Ureter (tissue), 1 donor: ENCODE data around the gene MEST. TPM values are rescaled to one million over a fixed set of nuclear protein-coding genes. Genes with fewer than 3 reads are reported as not detected.
"Not testable (repeated sequence)": the region's sequence is repeated elsewhere in the genome, so short reads cannot be mapped to it uniquely, and the experiment has no call there.

Experiments
- DNase-seq: peaks from one replicate; pipeline ENCODE4 v3.0.0-alpha.2; 2020; ENCODE audit warnings: low spot score
- total RNA-seq: library from RNA; stranded (reverse); gene quantifications from one replicate; pipeline ENCODE4 v1.2.4, GENCODE V29; 2023
- donor health status: DM: yes; HTN: yes; CAD: no.

MEST gene
- total RNA-seq, 1 donor from 2014 or later = 28.9 TPM

- not testable (repeated sequence) for DNase-seq
These were observed 31.7 kb downstream of the MEST start for GRCh38 chr7:130523519-130524125.

- no peak for DNase-seq
These were observed 32.7 kb downstream of the MEST start for GRCh38 chr7:130524628-130525027.

DNA sequence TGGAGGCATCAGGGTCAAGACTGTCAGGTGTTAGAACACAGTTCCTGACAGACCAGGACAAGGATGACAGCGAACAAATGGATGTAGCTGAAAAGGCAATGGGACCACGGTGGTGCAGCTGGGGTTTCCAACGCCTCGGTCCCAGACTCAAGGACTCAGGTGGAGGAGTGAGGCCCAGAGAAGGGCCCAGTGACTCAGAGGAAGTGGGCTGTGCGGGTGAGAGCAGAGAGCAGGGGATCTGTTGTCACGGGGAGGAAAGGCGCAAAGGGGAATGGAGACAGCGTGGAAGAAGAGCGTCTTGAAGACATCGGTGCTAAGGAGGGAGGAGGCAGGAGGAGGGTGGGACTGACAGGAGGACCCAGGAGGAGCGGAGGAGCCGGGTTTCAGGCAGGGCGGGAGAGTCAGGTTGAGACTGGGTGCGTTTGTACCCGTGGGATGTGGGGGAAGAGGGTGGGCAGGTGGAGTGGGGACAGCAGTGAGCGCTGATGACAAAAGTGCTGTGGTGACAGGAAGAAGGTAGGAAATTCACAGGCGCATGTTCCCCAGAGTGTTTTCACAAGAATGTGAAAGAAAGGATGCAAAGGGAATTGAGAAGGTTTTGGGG, 36.0 kb downstream of the MEST start:
- not testable (repeated sequence) for DNase-seq

DNA sequence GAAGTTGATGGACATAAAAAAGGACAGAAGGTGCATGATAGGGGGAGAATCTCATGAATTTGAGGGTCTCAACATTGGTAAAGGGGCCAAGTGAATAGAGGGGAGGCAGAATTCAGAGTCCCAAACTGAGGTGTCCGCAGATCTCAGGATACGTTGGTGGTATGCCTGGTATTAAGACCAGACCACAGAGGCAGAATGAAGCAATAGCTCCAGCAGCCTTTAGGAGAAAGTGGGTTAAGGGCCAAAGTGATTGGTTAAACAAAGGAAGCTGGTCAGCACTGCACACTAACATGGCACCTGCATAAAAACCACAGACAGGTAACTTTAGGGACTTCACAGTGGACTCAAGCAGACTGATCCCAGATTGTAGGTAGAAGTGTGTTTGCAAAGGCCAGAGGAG, 37.5 kb downstream of the MEST start:
- DNase-seq = no peak

DNA sequence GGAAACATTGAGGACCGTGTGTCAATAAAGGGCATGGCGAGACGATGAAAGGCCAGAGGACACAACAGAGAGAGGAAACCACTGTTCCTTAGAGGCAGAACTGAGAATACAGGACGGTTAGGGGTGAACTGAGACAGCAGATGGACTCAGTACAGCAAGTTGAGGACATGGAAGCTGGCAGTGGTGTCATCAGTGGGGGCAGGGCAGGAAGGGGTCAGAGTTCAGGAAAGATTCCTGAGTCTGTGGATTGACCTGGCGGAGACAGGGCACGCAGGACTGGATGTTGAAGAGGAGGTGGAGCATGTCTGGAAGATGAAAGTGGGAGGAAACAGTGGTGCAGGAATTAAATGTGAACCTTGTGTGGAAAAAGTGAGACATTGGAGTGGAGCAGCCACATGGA, 46.0 kb downstream of the MEST start:
- DNase-seq = not testable (repeated sequence)

DNA sequence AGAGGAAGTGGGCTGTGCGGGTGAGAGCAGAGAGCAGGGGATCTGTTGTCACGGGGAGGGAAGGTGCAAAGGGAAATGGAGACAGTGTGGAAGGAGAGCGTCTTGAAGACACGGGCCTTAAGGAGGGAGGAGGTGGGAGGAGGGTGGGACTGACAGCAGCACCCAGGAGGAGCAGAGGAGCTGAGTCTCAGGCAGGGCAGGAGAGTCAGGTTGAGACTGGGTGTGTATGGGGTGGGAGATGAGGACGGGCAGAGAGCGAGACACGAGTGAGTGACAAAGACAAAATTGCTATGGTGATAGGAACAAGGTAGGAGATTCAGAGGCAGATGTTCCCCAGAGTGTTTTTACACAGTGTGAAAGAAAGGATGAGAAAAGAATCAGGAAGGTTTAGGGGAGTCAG, 49.4 kb downstream of the MEST start:
- not testable (repeated sequence) for DNase-seq

GRCh38 chr7:130542297-130542696, 50.4 kb downstream of the MEST start:
- DNase-seq = not testable (repeated sequence)

GRCh38 chr7:130543487-130544010, 51.7 kb downstream of the MEST start:
- DNase-seq = no peak

GRCh38 chr7:130544356-130544755, 52.5 kb downstream of the MEST start:
- no peak for DNase-seq

- no peak for DNase-seq
These were observed 61.6 kb downstream of the MEST start for GRCh38 chr7:130553398-130554029.

GRCh38 chr7:130554481-130554880, 62.6 kb downstream of the MEST start:
- no peak for DNase-seq

Other genes starting within 250 kb of the MEST start
- not detected for gene CPA2, start 225.2 kb upstream of the MEST start, total RNA-seq
- not detected for gene CPA4, start 198.9 kb upstream of the MEST start, total RNA-seq
- gene CPA5, start 147.3 kb upstream of the MEST start, total RNA-seq = 0.57 TPM
- not detected for gene CPA1, start 111.6 kb upstream of the MEST start, total RNA-seq
- gene CEP41, start 51.1 kb upstream of the MEST start, total RNA-seq = 16.4 TPM
- 46.1 TPM for gene COPG2, start 176.7 kb downstream of the MEST start, total RNA-seq
- gene TSGA13, start 194.5 kb downstream of the MEST start, total RNA-seq = not detected
- gene KLF14, start 242.1 kb downstream of the MEST start, total RNA-seq = 0.36 TPM